DMS53 treated with DMSO at 0.1 percent for 48 hours (cell line): ENCODE measurements around the gene APOC3.
"Not testable (repeated sequence)": the region's sequence is repeated elsewhere in the genome, so short reads cannot be mapped to it uniquely, and the experiment has no call there.

Experiments
- DNase-seq: peaks from one replicate; lab custom pipeline; 2025; ENCODE audit not compliant: unreplicated experiment; lab: John Stamatoyannopoulos, UW

Gene APOC3

DNA sequence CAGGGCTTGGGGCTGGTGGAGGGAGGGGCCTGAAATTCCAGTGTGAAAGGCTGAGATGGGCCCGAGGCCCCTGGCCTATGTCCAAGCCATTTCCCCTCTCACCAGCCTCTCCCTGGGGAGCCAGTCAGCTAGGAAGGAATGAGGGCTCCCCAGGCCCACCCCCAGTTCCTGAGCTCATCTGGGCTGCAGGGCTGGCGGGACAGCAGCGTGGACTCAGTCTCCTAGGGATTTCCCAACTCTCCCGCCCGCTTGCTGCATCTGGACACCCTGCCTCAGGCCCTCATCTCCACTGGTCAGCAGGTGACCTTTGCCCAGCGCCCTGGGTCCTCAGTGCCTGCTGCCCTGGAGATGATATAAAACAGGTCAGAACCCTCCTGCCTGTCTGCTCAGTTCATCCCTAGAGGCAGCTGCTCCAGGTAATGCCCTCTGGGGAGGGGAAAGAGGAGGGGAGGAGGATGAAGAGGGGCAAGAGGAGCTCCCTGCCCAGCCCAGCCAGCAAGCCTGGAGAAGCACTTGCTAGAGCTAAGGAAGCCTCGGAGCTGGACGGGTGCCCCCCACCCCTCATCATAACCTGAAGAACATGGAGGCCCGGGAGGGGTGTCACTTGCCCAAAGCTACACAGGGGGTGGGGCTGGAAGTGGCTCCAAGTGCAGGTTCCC is at the start of gene APOC3:
TSS of gene APOC3 (plus strand) at position 383 of the 659 bp plus-strand sequence. CDS start 676 bp downstream, outside the sequence.
- DNase-seq, result no peak

DNA sequence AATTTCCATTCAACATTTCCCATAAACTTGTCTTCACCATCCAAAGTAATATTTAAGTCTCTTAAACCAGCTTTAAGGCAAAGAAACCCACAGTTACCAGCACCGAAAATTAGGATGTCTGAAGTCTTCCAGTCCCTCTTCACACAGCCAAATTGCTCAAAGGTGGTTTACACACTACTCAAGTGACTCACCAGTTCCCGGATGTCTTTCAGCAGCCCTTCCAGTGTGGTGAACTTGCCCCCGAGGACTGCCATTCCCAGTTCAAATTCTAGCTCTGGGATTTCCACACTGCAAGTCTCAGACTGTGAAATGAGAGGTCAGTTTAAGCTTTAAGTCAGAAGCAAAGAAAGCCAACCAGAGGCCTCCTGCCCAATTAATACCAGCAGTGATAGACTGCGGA is 47.0 kb upstream of the APOC3 start:
- DNase-seq, result no peak

DNA sequence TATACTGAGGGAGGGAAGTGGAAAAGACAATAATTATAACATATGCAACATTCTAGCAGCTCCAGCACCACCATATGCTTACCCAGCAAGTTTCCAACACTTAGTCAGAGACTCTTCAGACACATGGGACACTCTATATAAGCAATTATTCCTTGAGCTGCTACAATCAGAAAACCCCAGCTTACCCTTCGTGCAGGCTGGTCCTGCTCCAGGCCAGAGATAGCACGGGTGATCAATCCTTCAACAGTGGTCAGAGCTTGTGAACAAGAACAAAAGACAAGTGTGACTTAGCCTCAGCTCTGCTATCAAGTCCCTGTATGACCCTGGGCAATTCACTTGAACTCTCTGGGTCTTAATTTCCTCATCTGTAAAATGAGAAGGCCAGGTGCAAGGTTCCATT is 43.4 kb upstream of the APOC3 start:
- DNase-seq, result no peak

DNA sequence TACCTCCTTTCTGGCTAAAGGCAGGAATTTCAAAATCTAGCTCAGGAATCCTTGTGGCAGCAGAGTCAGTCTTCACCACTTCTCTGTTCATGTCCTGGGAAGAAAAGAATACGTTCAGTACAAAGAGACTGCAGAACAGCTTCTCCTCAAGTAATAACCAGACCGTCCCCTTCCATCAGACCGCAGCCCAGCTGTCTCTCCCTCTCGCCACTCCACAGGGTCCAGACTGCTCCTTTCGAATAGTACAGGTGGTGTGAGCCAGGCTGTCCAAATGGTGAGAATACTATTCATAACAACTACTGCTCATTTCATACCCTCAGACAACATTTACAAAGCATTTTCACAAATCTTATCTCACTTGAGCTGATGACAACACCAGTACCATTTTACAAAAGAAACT is 42.7 kb upstream of the APOC3 start:
- DNase-seq, result no peak

DNA sequence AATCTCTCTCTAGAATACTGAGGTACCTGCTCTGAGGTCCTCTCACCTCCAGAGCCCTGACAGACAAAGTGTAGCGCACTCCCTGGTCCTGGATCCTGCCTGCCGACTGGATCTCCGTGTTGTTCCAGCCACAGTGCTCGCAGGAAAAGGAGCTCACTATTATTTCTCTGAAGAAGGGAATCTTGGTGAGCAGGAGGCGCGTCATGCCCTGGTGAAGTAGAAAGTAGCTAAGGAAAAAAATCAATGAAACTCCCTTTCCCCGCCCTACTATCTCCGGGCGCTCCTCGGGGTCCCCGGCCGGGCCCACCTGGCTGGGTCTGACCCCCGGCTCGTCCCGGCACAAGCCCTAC is 42.3 kb upstream of the APOC3 start:
- DNase-seq, result no peak

DNA sequence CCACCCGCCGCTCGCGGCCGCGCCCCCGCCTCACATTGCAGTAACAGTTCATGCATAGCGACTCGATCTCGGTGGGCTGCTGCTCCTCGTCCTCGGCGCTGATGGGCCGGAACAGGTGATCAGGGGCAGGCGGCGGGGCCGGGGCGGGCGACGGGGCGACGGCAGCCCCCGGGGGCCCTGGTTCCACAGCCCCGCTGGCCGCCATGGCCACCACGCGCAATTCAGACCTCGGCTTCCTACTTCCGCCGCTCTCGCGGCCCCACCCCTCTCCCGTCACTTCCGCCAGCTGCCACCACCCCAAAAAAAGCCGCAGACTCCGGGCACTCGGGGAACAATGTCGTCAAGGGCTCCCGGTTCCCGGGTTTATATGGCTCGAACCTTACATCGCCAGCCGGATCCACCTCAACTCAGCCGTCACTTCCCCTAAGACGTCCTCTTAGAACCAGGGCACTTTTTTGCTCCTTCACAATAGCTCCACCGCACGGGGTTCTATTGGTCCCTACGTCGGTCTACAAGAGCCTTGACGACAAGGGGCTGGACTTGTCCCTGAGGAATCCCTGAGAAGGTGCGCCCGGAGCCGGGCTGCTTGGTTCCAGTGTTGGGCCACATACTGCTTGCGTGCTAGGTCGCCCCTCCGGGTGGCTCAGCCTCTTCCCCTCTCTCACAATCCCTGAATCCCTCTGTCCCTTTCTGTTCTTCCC is 41.8 kb upstream of the APOC3 start, which contains the start of gene ZPR1:
TSS of gene ZPR1 (minus strand) at position 238 of the 701 bp plus-strand sequence. CDS start at position 205, 33 bp downstream.
- DNase-seq, result peak; percentile 73

DNA sequence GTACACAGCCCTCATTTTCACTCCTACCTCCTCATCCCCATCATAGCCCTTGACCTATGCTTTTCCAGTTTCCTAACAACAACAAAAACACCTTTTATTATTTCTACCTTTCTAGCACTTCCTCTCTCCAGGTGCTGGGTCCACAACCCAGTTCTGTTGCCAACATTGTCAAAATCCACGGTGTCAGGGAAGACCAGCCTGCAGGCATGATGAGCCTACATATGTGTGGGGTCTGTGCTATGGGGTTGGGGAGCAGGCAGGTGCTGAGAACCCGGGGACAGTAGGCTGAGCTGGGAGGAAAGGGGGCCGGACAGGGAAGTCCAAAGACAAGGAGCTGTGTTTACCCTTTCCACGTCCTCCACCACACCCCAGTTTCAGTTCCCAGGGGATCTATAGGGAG is 41.2 kb upstream of the APOC3 start:
- no peak for DNase-seq

DNA sequence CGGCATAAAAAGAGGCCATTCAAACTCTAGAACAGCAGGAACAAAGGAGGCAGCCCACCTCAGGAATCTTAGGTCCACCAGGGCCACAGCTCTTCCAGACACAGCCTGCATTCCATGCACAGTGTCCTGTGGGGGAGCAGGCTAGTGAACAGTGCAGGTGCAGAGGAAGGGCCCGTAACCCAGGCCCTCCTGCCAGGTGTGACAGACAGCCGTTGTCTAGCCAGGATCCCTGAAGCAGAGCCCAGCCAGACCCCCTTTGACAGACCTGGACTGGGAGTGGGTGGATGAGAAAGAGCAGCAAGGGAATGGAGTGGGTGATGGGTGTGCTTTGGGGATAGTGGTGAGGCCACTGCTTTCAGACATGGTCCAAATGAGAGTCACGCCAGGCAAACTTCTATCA is 40.7 kb upstream of the APOC3 start:
- no peak for DNase-seq

DNA sequence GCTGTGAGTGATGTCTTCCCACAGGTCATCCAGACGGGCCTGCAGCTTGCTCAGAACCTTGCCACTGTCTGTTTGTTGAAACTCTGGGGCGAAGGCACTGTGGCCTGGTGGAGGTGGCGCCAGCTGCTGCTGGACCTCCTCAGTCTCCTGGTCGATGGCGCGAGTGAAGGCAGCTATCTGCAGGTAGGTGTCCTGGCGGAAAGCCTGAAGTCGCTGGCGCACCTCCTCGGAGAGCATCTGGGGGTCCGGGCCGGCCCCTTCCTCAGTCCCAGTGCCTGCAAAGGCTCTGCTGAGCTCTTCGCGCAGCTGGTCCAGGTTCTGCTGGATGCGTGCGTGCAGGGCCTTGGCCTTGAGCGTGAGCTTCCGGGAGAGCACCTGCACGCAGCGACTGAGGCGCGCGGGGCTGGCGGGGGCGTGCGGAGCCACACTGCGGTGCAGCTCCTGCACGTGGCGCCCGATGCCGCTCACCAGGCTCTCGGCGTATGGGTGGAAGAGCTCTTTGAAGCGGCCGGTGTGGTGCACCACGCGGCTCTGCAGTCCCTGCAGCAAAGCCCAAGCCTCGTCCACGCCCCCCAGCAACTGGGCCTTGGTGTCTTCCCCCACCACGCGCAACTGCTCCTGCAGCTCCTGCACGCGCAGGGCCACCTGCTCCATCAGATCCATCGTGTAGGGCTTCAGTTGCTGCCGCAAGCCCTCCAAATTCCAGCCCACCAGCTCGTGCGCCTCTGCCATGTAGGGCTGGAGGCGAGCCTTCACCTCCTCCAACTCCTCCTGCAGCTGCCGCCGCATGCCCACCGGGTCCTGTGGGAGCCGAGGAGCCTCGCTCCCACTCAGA is 39.3 kb upstream of the APOC3 start:
- DNase-seq, result no peak

DNA sequence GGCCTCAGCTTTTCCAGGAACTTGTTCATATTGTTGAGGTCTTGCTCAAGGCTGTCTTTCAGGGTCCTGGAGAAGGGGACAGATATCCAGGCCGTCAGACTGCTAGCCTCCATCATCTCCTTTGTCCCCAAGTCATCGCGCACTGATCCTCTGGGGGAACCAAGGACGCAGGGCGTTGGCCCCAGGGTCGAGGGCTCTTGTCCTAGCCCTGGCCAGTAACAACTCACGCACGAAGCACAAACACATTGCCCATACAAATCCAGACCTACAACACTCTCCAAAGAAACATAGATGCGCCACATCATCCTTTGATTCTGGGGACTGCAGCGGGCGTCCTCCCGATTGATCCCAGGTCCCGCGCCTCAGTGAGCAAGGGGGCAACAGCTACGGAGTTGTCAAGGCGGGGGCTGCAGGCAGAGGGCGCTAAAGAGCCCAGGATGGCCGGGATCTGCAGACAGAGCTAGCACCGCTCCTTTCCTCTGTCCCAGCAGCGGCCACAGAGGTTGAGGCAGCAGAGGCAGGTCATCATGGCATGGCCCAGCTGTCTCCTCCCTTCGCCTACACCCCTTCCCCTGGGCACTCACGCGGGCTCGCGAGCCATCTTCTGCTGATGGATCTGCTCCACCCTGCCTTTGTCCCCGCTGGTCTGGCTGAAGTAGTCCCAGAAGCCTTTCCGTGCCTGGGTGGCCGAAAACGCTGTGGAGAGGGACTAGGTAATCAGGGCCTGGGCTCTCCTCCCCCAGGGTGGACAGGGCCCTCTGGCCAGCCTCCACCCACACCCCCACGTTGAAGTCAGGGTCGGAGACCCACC is 38.5 kb upstream of the APOC3 start:
- peak; percentile 30 for DNase-seq

DNA sequence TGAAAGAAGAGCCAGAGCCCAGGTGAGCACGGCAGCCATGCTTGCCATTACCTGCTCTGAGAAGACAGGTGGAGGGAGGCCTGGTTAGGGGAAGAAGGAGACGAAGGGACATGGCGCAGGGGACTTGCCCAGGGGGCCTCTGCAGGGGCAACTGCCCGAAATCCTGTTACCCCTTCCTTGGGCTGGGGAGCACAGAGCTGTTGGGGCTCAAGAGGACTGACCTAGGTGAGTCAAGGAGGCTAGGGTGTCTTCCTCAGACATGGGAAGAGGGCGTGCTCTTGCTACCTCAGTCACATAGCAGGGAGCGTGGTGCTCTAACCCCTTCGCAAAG is 37.9 kb upstream of the APOC3 start, which contains the start of gene APOA5:
TSS of gene APOA5 (minus strand) at position 67 of the 331 bp plus-strand sequence. CDS start at position 48, 19 bp downstream.
- no peak for DNase-seq

DNA sequence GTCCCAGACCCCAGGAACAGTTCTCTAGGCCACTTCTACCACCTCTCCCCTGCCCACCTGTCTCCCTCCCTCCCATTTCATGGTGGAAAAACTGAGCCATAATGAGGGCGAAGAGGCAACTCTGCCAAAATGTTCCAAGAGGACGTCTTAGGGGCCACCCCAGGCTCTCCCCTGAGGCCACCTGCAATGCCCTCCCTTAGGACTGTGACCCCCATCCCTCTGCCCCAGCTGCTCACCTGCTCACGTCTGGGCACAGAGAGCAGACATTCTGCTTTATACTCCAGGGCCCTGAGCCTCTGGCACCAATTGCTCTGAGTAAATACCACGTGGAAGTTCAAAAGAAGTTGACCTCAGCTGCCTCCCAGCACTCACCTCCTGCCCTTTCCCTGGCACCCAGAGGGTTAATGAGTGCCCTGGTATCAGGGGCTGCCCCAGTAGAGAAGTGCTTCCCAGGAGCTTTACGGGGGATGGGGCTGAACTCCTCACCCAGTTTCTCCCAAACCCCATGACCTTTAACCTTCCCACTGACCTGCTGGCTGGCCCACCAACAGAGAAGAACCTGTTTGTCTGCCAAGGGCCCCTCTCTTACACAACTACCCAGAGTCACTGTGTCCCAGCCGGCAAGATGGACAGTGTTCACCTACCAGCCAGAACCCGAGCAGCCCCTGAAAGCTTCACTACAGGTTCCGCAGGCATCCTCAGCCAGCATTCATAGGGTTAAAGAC is 37.4 kb upstream of the APOC3 start:
- no peak for DNase-seq

DNA sequence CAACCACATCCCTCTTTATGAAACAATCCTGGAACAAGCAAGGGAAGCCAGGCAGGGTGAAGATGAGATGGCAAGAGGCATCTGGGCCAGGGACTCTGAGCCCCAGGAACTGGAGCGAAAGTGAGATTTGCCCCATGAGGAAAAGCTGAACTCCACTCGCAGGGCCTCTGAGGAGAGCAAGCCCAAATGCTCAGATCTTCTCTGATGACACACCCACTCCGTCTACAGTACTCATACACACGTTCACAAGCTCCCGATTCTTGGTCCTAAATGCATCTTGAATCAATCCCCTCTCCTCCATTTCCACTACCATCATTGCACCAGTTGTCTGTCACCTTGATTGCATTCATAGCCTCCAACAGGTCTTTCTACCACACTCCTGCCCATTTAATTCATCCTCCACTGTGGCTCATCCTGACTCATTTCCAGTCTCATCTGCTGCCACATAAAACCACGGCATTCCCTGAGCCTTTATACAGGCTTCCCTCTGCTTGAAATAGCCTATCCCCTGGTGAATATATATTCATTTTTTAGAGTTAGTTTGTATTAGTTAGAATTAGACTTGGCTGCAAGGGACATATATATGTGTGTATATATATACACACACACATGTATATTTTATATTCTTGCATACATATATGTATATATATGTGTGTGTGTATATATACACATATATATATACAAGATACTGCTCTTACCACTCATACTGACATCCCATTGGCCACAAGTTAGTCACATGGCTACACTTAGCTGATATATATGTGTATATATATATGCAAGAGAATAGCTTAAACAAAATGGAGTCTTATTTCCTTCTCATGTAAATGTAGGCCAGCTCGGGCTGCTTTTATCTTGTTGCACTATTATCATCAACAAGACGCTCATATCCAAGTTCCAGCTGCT is 36.6 kb upstream of the APOC3 start:
- DNase-seq, result no peak

DNA sequence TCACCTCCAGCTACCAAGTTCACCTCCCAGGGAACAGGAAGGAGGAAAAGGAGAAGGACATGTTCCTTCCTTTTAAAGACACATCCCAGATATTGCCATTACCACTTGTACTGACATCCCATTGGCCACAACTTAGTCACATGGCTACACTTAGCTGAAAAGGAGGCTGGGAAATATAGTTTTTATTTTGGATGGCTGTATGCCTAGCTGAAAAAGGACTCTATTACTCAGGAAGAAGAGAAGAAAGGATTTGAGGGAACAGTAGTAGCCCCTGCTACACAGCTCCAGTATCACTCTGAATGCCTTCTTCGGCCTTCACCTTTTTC is 36.0 kb upstream of the APOC3 start:
- no peak for DNase-seq

DNA sequence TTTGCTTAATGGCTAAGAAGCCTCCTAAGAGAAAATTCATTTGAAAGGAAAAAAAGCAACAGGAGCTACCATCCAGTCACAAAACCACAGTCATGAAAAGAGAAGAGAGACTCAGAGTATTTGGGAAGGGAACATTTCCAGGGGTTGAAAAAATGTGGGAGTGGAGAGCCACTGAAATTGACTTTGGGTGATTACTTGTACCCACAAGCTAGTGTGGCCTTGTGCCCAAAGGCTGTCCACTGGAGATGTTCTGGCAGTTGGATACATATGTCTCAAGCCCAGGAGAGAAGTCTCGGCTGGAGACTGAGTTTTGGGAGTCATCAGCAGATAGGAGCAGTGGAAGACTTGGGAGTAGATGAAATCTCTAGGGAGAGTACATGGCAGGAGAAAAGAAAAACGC is 34.9 kb upstream of the APOC3 start:
- DNase-seq, result no peak

DNA sequence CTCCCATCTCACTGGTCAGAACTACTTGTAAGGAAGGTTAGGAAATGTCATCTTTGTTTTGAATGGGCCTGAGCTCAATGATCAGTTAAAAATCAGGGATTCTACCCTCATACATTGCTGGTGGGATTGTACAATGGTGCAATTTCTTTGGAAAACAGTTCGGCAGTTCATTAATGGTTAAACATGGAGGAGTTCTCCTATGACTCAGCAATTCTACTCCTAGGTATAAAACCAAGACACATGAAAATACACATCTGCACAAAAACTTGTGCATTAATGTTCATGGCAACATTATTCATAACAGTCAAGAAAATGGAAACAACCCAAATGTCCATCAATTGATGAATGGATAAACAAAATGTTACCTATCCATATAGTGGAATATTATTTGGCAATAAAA is 33.2 kb upstream of the APOC3 start:
- DNase-seq, result no peak

DNA sequence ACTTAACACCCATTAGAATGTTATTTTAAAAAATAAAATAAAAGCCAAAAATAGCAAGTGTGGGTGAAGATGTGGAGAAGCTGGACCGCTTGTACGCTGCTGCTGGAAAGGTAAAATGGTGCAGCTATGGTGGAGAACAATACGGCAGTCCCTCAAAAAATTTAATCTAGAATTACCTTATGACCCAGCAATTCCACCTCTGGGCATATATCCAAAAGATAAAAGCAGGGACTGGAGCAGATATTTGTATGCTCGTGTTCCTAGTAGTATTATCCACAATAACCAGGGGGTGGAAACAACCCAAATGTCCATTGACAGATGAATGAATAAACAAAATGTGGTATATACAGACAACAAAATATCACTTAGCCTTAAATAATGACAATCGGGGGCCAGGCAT is 31.9 kb upstream of the APOC3 start:
- no peak for DNase-seq

DNA sequence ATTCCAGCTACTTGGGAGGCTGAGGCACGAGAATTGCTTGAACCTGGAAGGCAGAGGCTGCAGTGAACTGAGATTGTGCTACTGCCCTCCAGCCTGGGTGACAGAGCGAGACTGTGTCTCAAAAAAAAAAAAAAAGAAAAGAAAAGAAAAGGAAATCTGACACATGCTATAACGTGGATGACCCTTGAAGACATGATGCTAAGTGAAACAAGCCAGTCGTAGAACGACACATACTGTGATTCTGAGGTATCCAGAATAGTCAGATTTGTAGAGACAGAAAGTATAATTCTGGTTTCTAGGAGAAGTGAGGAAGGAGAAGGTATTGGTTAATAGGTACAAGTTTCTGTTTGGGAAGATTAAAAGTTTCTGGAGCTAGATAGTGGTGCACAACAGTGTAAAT is 31.3 kb upstream of the APOC3 start:
- DNase-seq, result no peak

DNA sequence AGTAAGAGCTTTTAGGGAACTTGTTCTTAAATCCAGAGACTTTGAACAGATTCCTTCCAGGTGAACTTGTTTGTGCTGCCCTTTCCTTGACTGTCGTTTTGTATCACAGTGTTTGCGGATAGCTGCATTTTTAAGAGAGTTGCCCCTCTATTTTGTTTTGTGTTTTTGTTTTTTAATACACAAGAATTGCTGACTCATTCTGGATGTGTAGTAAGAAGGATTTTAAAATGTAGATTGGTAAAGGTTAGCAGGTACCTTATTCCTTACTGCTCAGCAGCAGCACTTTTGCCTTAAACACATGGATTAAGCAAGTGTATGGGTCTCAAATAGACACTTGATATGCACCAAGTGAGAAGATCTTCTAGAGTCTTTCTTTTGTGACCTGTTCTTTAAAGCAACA is 29.1 kb upstream of the APOC3 start:
- DNase-seq, result no peak

DNA sequence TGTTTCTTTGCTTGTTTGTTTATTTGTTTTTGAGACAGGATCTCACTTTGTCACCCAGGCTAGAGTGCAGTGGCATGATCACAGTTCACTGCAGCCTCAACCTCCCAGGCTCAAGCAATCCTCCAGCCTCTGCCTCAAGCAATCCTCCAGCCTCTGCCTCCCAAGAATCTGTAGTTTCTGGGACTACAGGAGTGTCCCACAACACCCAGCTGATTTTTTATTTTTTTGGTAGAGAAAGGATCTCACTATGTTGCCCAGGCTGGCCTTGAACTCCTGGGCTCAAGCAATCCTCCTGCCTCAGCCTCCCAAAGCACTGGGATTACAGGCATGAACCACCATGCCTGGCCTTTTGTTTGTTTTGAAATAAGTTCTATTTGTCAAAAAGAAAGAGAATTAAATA is 28.0 kb upstream of the APOC3 start:
- not testable (repeated sequence) for DNase-seq
